ENCODE data around the gene ENTPD7.

ENTPD7 gene

DNA sequence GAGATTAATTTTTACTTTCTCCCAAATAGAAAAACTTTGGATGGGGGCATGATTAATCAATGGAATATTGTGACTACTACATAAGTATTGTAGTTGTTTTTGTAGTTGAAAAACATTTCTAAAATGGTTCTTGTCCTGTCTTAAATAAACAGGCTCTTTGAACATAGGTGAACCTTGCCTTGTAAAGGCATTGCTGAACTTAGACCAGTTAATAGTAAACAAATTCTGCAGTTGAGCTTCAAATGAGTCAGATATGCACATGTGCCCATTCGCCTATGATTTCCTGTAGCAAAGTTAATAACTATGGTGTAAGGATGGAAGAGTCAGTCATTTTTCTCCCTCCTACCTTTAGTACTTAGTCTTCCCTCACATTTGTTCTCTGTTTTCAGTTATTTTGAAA, 95.4 kb downstream of the ENTPD7 start:
- no peak for DNase-seq
